GM03348 (cell line): Measurements from ENCODE around the gene ARHGAP35.

Experiments used
- DNase-seq: peaks from one replicate; pipeline ENCODE4 v3.0.0; 2012; ENCODE audit warnings: low spot score

ARHGAP35 gene

DNA sequence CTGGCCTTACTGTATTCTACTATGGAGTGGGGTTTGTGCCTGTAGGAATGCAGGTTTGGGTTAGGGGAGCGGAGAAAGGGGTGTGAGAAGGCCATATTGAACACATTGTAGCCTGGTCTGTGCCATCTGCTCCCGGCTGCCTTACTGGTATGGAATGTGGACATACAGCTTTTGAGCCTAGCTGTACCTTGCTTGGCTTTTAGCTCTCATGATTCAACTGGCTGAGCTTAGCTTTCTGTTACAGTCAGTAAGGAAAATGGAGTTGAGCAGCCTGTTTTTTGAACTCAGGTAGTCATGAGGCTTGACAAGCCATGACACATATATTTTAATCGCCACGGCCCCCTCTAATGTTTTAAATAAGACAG is 41.6 kb downstream of the ARHGAP35 start:
- DNase-seq = no peak

DNA sequence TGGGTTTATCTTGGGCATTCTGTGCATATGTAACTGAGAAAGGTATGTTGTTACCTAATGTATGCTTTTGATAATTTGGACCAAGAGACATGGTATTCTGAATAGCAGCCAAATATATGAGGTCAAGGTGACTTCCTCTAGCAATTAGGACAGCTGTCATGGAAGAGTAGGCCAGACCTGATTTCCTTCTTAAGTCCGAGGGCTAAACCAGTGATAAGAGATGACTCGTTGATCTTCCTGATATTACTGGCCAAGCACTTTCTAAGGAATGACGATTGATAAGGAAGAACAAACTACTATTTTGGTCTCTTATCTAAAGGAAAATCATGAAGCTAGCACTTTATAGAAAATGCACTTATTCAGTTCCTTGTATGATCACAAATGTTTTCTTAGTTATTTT is 42.7 kb downstream of the ARHGAP35 start:
- DNase-seq = no peak

DNA sequence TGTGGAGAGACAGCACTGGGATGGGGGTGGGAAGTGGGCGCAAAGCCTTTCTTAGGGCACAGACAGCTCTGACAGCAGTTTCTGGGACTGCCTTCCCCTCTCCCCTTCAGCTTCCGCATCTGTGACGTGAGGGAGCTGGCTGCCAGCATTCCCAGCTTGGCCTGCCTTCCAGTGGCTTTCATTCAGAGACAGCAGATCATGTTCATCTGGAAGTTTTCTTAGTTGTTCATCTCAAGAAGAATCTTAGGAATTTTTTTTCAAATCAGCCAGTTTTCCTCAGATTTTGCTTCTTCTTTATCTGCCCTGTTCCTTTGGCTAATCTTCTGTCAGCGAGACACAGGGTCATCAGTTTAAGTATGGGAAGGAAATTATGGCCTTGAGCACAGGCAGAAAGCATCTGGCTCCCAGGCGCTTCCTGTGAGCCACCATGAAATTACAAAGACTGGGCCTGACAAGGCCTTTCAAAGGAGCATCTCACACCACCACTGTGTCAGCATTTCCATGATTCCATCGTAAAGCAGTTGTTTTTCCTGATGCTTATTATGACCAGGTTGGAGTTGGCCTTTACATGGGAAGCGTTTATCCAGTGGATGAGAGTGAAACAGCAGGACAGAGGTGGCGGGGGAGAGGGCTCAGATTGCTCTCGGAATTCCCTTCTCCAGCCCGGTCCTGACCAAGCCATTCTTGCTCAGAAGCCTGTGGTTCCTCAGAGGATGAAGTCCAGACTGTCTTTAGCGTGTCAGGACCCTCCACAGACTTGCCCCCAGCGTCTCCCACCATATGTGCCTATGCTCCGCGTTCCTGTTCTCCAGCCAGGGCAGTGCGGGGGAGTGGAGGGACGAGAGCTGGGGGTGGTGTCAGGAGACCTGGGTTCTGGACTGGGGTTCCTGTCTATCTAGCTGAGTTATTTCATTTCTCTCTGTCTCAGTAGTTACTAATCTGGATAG is 43.6 kb downstream of the ARHGAP35 start:
- peak; percentile 83 for DNase-seq

DNA sequence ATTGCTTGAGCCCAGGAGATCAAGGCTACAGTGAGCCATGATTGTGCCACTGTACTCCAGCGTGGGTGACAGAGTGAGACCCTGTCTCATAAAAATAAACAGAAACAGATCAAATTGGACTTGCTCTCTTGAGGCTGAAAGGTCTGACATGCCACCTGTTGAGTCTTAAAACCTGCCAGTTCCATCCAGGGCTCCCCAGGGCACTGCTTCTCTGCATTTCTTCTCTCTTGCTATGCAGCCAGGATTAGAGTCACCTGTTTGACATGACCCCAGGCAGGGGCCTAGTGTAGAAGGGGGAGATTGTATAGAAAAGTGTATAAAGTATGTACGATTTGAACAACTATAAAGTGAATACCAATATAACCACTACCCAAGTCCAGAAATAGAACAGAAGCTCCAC is 45.4 kb downstream of the ARHGAP35 start:
- DNase-seq = no peak

DNA sequence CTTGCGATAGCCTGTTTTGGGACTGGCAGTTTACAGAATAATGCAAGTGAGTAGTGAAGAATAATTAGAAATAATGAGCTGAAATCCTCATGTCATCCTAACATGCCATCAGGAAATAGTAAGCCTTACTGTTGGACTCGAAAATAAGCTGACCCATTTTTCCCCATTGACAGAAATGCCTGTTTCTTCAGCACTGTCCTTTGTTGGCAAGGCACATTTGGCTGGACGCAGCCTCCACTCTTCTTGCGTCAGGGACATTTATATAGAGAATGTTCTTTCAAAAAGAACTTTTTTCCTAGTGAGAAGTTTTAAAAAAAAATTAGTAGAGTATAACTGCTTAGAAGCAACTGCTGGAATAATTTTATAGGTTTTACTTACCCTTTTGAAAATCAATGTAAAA is 47.1 kb downstream of the ARHGAP35 start:
- DNase-seq = no peak

DNA sequence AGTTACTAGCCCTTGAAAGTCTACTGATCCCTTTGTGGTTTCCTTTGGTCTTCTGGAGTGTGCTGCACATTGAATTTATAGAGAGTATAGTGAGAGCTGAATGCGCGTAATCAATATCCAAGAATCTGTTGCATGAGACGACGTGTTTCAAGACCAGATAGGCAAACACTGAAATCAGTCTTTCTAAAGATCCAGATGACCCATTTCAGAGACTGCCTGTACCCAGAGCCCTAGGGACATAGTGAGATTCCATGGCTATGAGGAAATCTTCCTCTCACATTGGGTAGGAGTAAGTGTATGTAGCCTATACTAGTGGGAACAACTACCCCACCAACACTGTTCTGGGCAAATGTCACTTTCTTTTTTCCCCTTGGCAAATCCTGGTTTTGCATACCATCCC is 48.6 kb downstream of the ARHGAP35 start:
- DNase-seq = no peak
